Activated CD8-positive, alpha-beta memory T cell treated with anti-CD3 and anti-CD28 coated beads, Interleukin-2, amount 10 ng/mL, durations not matched to agents 7 days and 5 days (primary cell): Measurements from ENCODE around the gene GABPA. TPM values are rescaled to one million over a fixed set of nuclear protein-coding genes. Genes with fewer than 3 reads are reported as not detected.

Source experiments
- ATAC-seq: fragments of 150-1000 bp; cut with Tn5 transposase; one replicate; pipeline ENCODE4 v1.10.0; 2021; ENCODE audit warnings: moderate library complexity
- CTCF ChIA-PET: fragments of 350-600 bp; sonication (Branson Sonifier 250); formaldehyde crosslinking; loops from one replicate; lab custom pipeline; 2021; ENCODE audit warnings: antibody characterized with exemption; lab: Charles Lee
- DNase-seq: peaks from one replicate; pipeline ENCODE4 v3.0.0-alpha.2; 2020
- H3K27ac Mint-ChIP-seq: one replicate; pipeline ENCODE4 v1.8.0; 2021; ENCODE audit warnings: mild to moderate bottlenecking, mixed read lengths
- H3K27me3 Mint-ChIP-seq: one replicate; pipeline ENCODE4 v1.8.0; 2021; ENCODE audit warnings: mixed read lengths
- H3K36me3 Mint-ChIP-seq: one replicate; pipeline ENCODE4 v1.8.0; 2021; ENCODE audit warnings: mild to moderate bottlenecking, mixed read lengths
- H3K4me1 Mint-ChIP-seq: one replicate; pipeline ENCODE4 v1.8.0; 2021; ENCODE audit warnings: mixed read lengths
- H3K4me3 Mint-ChIP-seq: one replicate; pipeline ENCODE4 v1.8.0; 2021; ENCODE audit warnings: mild to moderate bottlenecking, moderate library complexity, mixed read lengths
- H3K9me3 Mint-ChIP-seq: one replicate; pipeline ENCODE4 v1.8.0; 2022; ENCODE audit warnings: low read depth, mixed read lengths
- total RNA-seq, 2 experiments: library from RNA; stranded (reverse); gene quantifications; one replicate each; pipeline ENCODE4 v1.2.3, GENCODE V29; 2021

GABPA gene
- total RNA-seq, 2 experiments from 2014 or later, result 23.9 to 27.1 TPM

DNA sequence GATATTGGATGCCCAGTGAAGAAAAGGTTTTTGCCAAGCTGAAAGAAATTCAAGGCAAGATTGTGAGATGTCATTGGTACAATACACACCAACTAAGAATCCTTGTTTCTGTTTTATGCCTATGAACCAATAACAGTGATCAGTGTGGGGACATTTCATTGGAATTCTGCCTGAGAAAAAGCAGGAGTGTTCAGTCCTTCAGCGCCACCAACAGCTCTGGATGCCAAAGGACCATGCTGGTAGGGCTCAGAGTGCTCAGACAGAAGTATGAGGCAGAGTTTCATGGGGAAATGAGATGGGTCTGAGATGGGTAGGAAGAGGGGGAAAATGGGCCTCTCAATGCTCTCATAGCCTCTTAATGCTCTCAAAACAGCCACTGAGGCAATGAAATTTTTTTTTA lies 56.5 kb downstream of the GABPA start:
- no peaks in the 10 kb centered on the region for H3K36me3 Mint-ChIP-seq
- CTCF ChIA-PET, result interaction anchor here (1.3 to 3.9 kb wide), 4 partner anchors 10 to 184 kb away, joined by 3 to 22 read pairs (median 4); no protein-coding TSS in a partner anchor
- ATAC-seq, result no peak
- H3K27ac Mint-ChIP-seq, result no peak overlapping the region
- no peak for DNase-seq
- no peak overlapping the region for H3K4me3 Mint-ChIP-seq
- H3K4me1 Mint-ChIP-seq, result peaks cover 12% of the 10 kb centered on the region
- no peaks in the 10 kb centered on the region for H3K9me3 Mint-ChIP-seq
- peaks cover 16% of the 10 kb centered on the region for H3K27me3 Mint-ChIP-seq

DNA sequence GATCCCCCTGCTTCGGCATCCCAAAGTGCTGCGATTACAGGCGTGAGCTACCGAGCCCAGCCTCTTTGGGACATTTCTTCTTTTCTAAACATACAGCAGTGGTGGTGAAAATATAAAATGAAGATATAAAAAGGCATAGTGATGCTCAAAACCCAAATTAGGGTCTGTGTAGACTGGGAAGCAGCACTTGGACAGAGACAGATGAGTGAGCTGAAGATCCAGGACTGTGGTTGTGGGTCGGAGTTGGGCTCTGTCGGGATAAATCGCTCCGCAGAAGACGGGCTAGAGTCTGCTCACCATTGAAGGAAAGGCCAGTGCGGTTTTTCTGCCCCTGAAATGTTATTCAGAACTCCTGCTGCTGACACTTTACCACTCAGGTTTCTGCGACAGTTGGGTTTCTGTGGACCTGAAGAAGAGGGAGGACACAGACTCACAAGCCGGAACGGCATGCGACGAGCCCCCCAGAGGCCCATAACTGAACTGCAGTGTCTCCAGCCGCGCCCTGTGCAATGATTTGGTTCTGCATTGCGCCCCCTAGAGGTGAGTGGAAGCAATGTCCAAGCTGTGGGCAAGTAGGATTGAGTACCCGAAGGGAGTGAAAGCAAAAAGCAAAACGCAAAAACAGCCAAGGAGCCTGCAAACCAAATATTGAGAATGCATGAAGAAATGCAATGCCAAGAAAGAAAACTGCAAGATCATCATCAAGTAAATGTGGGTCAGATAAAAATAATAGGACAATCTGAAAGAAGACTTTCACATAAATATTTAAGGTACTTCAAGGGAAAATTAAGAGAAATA lies 66.6 kb downstream of the GABPA start:
- CTCF ChIA-PET, result interaction anchor here (0.5 to 2.5 kb wide), 22 partner anchors 8 to 369 kb away, joined by 3 to 22 read pairs (median 3); partner anchors contain the start of genes APP and MRPL39
- Mint-ChIP-seq H3K4me3 (no peak overlapping the region), H3K36me3 (no peaks in the 10 kb centered on the region), H3K4me1 (peaks cover 7% of the 10 kb centered on the region), H3K9me3 (no peaks in the 10 kb centered on the region), H3K27me3 (peaks cover 37% of the 10 kb centered on the region), H3K27ac (no peak overlapping the region)
- ATAC-seq, result peak; percentile 100
- peak; percentile 92 for DNase-seq

DNA sequence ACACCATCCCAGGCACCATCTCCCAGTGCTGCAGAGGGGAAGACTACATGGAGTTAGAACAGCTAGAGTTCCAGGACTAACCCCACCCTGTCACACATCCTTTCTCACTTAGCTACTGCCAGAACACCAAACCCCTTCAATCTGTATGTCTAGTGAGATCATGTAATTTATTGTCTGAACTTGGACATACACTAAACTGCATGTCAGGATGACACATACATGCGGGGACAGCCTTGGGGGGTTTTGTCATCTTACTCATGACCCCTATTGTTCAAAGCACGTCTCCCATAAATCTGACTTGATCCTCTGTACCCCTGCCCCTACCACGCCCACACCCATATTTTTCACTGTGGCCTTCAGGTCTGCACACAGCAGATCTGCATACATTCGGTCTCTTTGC lies 71.3 kb downstream of the GABPA start:
- H3K9me3 Mint-ChIP-seq, result no peaks in the 10 kb centered on the region
- H3K36me3 Mint-ChIP-seq, result no peaks in the 10 kb centered on the region
- H3K27me3 Mint-ChIP-seq, result peaks cover 16% of the 10 kb centered on the region
- DNase-seq, result no peak
- no peak overlapping the region for H3K4me3 Mint-ChIP-seq
- peaks cover 15% of the 10 kb centered on the region for H3K4me1 Mint-ChIP-seq
- H3K27ac Mint-ChIP-seq, result no peak overlapping the region
- CTCF ChIA-PET, result no interaction called here
- no peak for ATAC-seq

DNA sequence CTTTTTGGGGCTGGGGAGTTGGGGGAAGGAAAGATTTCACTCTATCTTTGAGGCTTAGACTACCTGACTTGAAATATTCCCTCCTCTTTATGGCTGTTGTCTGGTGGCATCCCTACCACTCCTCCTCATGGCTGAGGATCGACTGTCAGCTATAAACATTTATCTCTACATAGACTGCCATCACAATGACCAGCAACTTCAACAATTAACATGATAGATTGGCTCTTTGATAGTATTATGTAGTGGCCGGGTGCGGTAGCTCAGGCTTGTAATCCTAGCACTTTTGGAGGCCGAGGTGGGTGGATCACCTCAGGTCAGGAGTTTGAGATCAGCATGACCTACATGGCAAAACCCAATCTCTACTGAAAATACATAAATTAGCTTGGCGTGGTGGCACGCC lies 72.4 kb downstream of the GABPA start:
- H3K4me1 Mint-ChIP-seq, result peaks cover 8% of the 10 kb centered on the region
- no peak overlapping the region for H3K27ac Mint-ChIP-seq
- no peaks in the 10 kb centered on the region for H3K36me3 Mint-ChIP-seq
- H3K27me3 Mint-ChIP-seq, result peaks cover 10% of the 10 kb centered on the region
- H3K4me3 Mint-ChIP-seq, result no peak overlapping the region
- ATAC-seq (no peak), DNase-seq (no peak)
- CTCF ChIA-PET, result no interaction called here
- no peaks in the 10 kb centered on the region for H3K9me3 Mint-ChIP-seq

DNA sequence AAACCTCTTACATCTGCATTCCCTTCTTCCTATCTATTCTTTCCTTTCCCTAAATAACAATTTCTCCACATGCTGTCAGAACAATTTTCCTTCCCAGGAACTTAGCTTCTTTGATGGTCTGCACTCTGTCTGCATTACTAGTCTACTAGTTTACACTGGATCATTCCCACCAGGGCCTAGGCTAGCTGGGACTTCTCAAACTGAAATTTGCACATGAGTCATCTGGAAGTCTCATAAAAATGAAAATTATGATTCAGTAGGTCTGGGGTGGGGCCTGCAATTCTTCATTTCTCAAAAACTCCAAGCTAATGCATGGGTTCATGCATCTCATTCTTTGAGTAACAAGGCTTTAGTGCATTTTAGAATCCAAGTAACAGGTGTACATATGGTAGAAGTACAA lies 74.2 kb downstream of the GABPA start:
- Mint-ChIP-seq H3K36me3 (no peaks in the 10 kb centered on the region), H3K4me3 (no peak overlapping the region), H3K9me3 (no peaks in the 10 kb centered on the region), H3K4me1 (peaks cover 8% of the 10 kb centered on the region), H3K27ac (no peak overlapping the region), H3K27me3 (peaks cover 2% of the 10 kb centered on the region)
- ATAC-seq (no peak), DNase-seq (no peak)
- CTCF ChIA-PET, result interaction anchor here (1.3 to 1.6 kb wide), 2 partner anchors 9 to 12 kb away, joined by 4 to 5 read pairs; no protein-coding TSS in a partner anchor

DNA sequence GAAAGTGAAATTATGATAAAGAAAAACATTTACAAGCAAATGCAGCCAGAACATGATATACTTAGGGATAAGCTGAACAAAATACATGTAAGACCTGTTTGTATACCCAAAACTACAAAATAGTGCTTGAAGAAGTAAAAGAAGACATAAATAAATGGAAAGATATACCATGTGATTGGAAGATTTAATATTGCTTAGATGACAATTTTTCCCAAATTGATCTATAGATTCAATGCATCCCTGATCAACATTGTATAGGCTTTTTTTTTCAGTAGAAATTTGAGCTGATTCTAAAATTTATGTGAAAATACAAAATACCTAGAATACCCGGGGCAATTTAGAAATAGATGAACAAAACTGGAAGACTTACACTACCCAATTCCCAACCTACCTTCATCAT lies 76.4 kb downstream of the GABPA start:
- Mint-ChIP-seq H3K9me3 (no peaks in the 10 kb centered on the region), H3K36me3 (no peaks in the 10 kb centered on the region), H3K4me3 (no peak overlapping the region), H3K4me1 (peaks cover 8% of the 10 kb centered on the region), H3K27me3 (no peaks in the 10 kb centered on the region), H3K27ac (no peak overlapping the region)
- no peak for DNase-seq
- CTCF ChIA-PET, result no interaction called here
- no peak for ATAC-seq

DNA sequence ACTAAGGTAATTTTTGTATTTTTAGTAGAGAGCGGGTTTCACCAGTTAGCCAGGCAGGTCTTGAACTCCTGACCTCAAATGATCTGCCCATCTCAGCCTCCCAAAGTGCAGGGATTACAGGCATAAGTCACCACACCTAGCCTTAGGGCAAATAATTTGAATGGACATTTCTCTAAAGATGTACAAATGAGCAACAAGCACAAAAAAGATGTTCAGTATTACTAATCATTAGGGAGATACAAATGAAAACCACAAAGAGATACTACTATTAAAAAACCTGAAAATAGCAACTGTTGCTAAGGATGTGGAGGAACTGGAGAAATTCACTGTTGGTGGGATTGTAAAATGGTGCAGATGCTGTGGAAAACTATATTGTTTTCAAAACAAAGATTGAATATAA lies 79.1 kb downstream of the GABPA start:
- no peak overlapping the region for H3K27ac Mint-ChIP-seq
- DNase-seq, result no peak
- CTCF ChIA-PET, result no interaction called here
- H3K4me1 Mint-ChIP-seq, result peaks cover 5% of the 10 kb centered on the region
- H3K9me3 Mint-ChIP-seq, result no peaks in the 10 kb centered on the region
- no peaks in the 10 kb centered on the region for H3K36me3 Mint-ChIP-seq
- H3K4me3 Mint-ChIP-seq, result no peak overlapping the region
- ATAC-seq, result no peak
- peaks cover 3% of the 10 kb centered on the region for H3K27me3 Mint-ChIP-seq

DNA sequence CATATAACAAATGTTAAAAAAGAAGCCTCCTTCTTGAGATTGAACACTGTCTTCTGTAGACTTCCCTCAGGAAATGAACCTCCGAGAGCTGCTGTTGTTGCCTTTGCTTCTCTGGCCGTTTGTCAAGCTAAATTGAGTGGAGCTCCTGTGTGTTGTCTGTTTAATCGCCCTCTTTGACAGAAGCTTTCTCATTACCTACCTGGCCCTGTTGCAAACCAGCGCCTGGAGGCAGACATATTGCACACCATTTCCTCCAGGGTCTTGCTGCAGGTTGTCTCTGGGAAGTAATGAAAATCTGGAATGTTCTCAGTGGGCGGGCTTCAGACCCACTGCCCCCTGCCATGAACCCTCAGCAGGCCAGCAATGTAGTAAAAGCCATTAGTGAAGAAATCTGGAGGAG lies 83.3 kb downstream of the GABPA start:
- ATAC-seq, result no peak
- CTCF ChIA-PET, result no interaction called here
- H3K27me3 Mint-ChIP-seq, result peaks cover 8% of the 10 kb centered on the region

DNA sequence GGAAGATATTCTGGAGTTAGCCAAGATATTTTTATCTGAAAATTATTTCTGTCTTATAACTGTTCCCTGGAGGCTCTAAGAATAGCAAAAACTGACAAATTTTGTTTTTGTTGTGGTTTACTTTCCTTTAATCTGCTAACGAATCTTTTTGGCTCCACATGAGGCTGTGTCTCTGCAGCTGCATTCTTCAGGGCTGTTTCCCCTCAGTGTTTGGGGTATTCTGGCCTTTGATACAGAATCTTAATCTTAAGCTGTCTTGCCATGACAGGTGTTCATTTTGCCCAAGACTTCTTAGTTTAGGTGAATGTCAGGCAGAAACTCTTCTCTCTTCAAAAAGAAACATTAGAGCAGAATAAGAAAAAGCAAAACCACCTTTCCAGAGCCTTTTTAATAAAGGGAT lies 83.8 kb downstream of the GABPA start:
- Mint-ChIP-seq H3K27me3 (peaks cover 8% of the 10 kb centered on the region), H3K9me3 (no peaks in the 10 kb centered on the region), H3K4me3 (no peak overlapping the region), H3K27ac (no peak overlapping the region), H3K36me3 (no peaks in the 10 kb centered on the region), H3K4me1 (no peaks in the 10 kb centered on the region)
- CTCF ChIA-PET, result no interaction called here
- ATAC-seq (no peak), DNase-seq (no peak)

More for the DNA sequence above, 83.3 kb downstream of the GABPA start:
- Mint-ChIP-seq H3K4me1 (no peaks in the 10 kb centered on the region), H3K36me3 (no peaks in the 10 kb centered on the region), H3K4me3 (no peak overlapping the region), H3K9me3 (no peaks in the 10 kb centered on the region), H3K27ac (no peak overlapping the region)
- DNase-seq, result no peak

Other genes with a start within 250 kb of the GABPA start
- gene MRPL39, start 127.5 kb upstream of the GABPA start, total RNA-seq, result 10 to 100 TPM; 43.5 to 44.8 TPM
- under 1 TPM; 0.26 to 0.37 TPM for gene JAM2, start 95.7 kb upstream of the GABPA start, total RNA-seq
- gene ATP5PF, start 68 bp upstream of the GABPA start, total RNA-seq, result 100 to 1,000 TPM; 114 to 131 TPM